Hematopoietic multipotent progenitor cell (in vitro differentiated cells): ENCODE data around the gene RGN. TPM values are rescaled to one million over a fixed set of nuclear protein-coding genes. Genes with fewer than 3 reads are reported as not detected.
"Not testable (repeated sequence)": the region's sequence is repeated elsewhere in the genome, so short reads cannot be mapped to it uniquely, and the experiment has no call there.

ENCODE experiments used
- DNase-seq, 3 donors: peaks; one replicate each; pipeline ENCODE4 v3.0.0-alpha.2; 2011 to 2015; ENCODE audit warnings: low read depth in 2 of 3, low spot score in 2 of 3
- total RNA-seq: library from RNA; depleted of rRNA; stranded (reverse); fragments of >200 nt; gene quantifications from one replicate; pipeline ENCODE4 v1.2.3, GENCODE V29; 2012

The RGN gene
- total RNA-seq: not detected

- no peak for DNase-seq
Measured at GRCh38 chrX:47078129-47079043, at the start of gene RGN. Gene RGN (plus strand): TSS chrX:47078443. CDS start chrX:47081145, 2,702 bp downstream.

- peak; percentile 7 to 83 (median 48) for DNase-seq
Measured at GRCh38 chrX:47030339-47030738, 47.9 kb upstream of the RGN start.

- DNase-seq: no peak
Measured at GRCh38 chrX:47047989-47048388, 30.3 kb upstream of the RGN start.

- DNase-seq: no peak
Measured at GRCh38 chrX:47059142-47059874, 18.9 kb upstream of the RGN start.

- no peak for DNase-seq
Measured at GRCh38 chrX:47060708-47061107, 17.5 kb upstream of the RGN start.

GRCh38 chrX:47061238-47061919 is 16.9 kb upstream of the RGN start:
- no peak for DNase-seq

GRCh38 chrX:47063179-47063578 is 15.1 kb upstream of the RGN start:
- no peak for DNase-seq

GRCh38 chrX:47068214-47068613 is 10.0 kb upstream of the RGN start:
- DNase-seq: peak in 1 of 3 donors; percentile 12

- DNase-seq: no peak
Measured at GRCh38 chrX:47068720-47069119, 9.5 kb upstream of the RGN start.

- no peak for DNase-seq
Measured at GRCh38 chrX:47080215-47080914, 2.1 kb downstream of the RGN start.

GRCh38 chrX:47080915-47081236 is 2.6 kb downstream of the RGN start:
- DNase-seq: no peak

GRCh38 chrX:47091149-47091775 is 13.0 kb downstream of the RGN start:
- DNase-seq: peak in 1 of 3 donors; percentile 21

GRCh38 chrX:47093248-47093647 is 15.0 kb downstream of the RGN start:
- DNase-seq: peak in 2 of 3 donors; percentile 22 to 56

- DNase-seq: no peak
Measured at GRCh38 chrX:47093860-47094259, 15.6 kb downstream of the RGN start.

GRCh38 chrX:47097018-47097417 is 18.8 kb downstream of the RGN start:
- DNase-seq: no peak

- DNase-seq: no peak
Measured at GRCh38 chrX:47098338-47099094, 20.3 kb downstream of the RGN start.

- DNase-seq: no peak
Measured at GRCh38 chrX:47101206-47101605, 23.0 kb downstream of the RGN start.

GRCh38 chrX:47110936-47111615 is 32.8 kb downstream of the RGN start:
- DNase-seq: not testable (repeated sequence)
